Epithelial cell of alveolus of lung (primary cell): ENCODE measurements around the gene SLC25A3. TPM values are rescaled to one million over a fixed set of nuclear protein-coding genes. Genes with fewer than 3 reads are reported as not detected.

Experiments
- total RNA-seq: library from RNA; depleted of rRNA; stranded (reverse); fragments of >200 nt; gene quantifications from 2 replicates; pipeline ENCODE4 v1.2.1, GENCODE V29; 2015

Gene SLC25A3
- 663 and 797 TPM in 2 replicates for total RNA-seq

DNA sequence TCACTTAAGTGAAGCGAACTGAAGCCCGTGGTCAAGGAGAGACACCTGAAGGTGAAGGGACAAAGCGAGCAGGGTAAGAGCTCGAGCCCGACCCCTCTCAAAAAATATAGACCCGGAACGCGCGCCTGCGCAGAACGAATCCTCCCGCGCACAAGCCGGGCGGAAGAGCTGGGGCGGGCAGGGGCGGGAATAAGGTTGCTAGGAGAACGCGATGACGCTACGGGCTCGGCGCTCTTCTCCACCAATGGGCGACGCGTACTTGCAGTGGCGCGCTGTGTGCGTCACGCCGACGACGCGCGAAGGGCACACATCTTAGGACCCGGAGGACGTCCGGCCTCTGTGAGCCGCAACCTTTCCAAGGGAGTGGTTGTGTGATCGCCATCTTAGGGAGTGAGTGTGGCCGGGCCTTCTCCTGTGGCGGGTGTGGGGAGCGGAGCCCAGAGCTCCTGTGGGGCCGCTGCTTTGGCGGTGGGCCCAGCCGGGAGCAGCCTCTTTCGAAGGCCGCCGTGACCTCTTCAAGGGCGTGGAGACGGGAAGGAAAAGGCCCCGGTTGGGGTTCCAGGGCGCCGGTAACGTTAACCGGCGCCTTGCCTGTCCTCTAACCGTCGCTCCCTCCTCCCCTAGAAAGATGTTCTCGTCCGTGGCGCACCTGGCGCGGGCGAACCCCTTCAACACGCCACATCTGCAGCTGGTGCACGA, at the start of gene SLC25A3:
Gene SLC25A3, plus strand, starts transcription at position 336 of the 699 bp plus-strand sequence. Its CDS starts 293 bp downstream, at position 629.

DNA sequence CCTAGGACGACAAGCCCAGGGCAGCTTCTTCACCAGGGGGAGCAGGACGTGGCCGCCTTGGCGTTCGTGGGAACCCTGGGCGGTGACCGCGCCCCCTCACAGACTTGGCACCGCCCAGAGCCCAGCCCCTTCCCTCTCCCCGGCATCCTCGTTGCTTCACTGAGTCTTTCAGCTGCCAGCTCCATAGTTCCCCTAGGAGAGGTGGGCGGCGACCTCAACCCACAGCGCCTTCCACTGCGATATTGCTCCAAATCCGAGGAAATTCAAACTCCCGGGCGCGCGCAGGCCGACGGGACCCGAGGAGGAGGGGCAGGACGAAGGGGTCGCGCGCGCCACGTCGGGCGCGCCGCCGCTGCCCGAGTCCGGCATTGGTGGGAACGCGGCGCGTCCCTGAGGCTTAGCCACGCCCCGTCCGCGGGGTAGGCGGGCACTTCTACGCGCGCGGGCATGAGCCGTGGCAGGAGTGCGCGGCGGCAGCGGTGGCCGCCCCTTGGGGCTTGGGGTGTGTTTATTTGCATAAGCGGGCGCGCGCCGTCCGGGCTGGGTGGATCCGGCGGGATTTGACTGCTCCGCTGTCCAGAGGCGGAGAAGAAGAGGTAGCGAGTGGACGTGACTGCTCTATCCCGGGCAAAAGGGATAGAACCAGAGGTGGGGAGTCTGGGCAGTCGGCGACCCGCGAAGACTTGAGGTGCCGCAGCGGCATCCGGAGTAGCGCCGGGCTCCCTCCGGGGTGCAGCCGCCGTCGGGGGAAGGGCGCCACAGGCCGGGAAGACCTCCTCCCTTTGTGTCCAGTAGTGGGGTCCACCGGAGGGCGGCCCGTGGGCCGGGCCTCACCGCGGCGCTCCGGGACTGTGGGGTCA, 51.5 kb downstream of the SLC25A3 start, which contains the start of the genes APAF1 and IKBIP:
Gene APAF1, plus strand, starts transcription at position 579 of the 860 bp plus-strand sequence. CDS start 3,070 bp downstream, outside the sequence.
Gene IKBIP, minus strand, starts transcription at position 77 of the 860 bp plus-strand sequence. CDS start 87 bp downstream, outside the sequence.

Other genes starting within 250 kb of the SLC25A3 start
- 76.7 and 119 TPM in 2 replicates for gene TMPO, start 78.1 kb upstream of the SLC25A3 start, total RNA-seq
- 71.6 and 86.1 TPM in 2 replicates for gene IKBIP, start 51.1 kb downstream of the SLC25A3 start, total RNA-seq
- gene APAF1, start 51.6 kb downstream of the SLC25A3 start, total RNA-seq = 14.4 and 15.5 TPM in 2 replicates